ENCODE results near the gene SYNE4.

DNA sequence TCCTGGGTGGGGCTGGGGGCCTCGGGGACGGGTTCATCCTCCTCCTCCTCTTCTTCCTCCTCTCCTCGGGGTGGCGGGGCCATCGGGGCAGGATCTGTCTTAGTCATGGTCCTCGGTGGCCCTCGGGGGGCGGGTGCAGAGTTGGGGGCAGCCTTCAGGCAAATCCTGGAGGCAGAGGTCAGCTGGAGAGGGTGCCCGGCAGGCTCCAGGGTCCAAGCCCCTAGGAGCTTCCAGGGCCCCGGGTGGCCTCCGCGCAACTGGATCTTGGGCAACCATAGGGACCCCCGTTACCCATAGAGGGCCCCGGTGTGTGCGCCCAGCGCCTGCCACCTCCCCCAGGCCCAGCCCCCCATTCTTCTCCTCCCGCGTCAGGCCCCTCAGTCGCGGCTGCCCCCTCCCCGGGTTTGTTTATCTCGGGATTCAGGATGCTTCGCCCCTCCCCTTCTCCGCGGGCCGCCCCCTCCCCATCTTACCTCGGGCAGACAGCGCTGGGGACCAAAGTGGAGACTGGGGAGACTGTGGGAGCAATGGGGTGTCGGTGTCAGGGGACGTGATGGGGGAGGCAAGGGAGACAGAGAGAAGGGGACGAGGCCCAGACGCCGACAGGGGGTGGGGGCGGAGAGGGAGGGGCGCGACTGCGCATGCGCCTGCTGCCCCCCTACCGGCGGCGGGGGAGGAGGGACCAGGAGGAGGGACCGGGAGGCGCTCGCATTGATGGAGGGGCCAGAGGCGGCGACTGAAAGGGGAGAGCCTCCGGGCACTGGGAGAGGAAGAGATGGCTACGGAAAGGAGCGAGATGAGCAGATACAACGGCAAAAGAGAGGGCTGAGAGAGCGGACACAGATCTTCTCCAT, 23.9 kb upstream of the SYNE4 start, which contains the start of gene CLIP3:
- TF ChIP-seq, protein P1, sequence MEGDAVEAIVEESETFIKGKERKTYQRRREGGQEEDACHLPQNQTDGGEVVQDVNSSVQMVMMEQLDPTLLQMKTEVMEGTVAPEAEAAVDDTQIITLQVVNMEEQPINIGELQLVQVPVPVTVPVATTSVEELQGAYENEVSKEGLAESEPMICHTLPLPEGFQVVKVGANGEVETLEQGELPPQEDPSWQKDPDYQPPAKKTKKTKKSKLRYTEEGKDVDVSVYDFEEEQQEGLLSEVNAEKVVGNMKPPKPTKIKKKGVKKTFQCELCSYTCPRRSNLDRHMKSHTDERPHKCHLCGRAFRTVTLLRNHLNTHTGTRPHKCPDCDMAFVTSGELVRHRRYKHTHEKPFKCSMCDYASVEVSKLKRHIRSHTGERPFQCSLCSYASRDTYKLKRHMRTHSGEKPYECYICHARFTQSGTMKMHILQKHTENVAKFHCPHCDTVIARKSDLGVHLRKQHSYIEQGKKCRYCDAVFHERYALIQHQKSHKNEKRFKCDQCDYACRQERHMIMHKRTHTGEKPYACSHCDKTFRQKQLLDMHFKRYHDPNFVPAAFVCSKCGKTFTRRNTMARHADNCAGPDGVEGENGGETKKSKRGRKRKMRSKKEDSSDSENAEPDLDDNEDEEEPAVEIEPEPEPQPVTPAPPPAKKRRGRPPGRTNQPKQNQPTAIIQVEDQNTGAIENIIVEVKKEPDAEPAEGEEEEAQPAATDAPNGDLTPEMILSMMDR (IDR thresholded peaks at IDR 0.05), result no peak
- TF ChIP-seq POLR2A (IDR thresholded peaks at IDR 0.05), result no peak
